Ascending aorta (tissue), 2 donors: ENCODE data around the gene BLOC1S5. TPM values are rescaled to one million over a fixed set of nuclear protein-coding genes. Genes with fewer than 3 reads are reported as not detected.
A peak's percentile ranks its signal among the peaks of the same experiment; 100 is the strongest.

Source experiments
- DNase-seq, 2 donors: peaks; one replicate each; pipeline ENCODE4 v3.0.0-alpha.2; 2019; ENCODE audit warnings: low spot score in 2 of 2
- H3K27ac ChIP-seq, 2 donors: fragments of 200-600 bp; sonication (generic); one replicate each; pipeline ENCODE4 v1.5.1; 2016 to 2017; ENCODE audit warnings: mild to moderate bottlenecking in 1 of 2
- H3K27me3 ChIP-seq: fragments of 200-600 bp; sonication (generic); one replicate; pipeline ENCODE4 v1.5.1; 2017
- H3K36me3 ChIP-seq, 2 donors: fragments of 200-600 bp; sonication (generic); one replicate each; pipeline ENCODE4 v1.5.1; 2016
- H3K4me1 ChIP-seq, 2 donors: fragments of 200-600 bp; sonication (generic); one replicate each; pipeline ENCODE4 v1.5.1; 2016 to 2017; ENCODE audit warnings: mild to moderate bottlenecking in 1 of 2
- H3K4me3 ChIP-seq, 2 donors: fragments of 200-600 bp; sonication (generic); one replicate each; pipeline ENCODE4 v1.5.1; 2016 to 2017; ENCODE audit warnings: mild to moderate bottlenecking in 1 of 2
- H3K9me3 ChIP-seq, 2 donors: fragments of 200-600 bp; sonication (generic); one replicate each; pipeline ENCODE4 v1.5.1; 2016
- intact Hi-C: fragments of 100-400 bp; cut with DNase I; formaldehyde crosslinking; loops from one replicate; pipeline ENCODE4 v1.15.1; 2023
- total RNA-seq: library from RNA; depleted of rRNA; stranded (reverse); fragments of >200 nt; gene quantifications from one replicate; pipeline ENCODE4 v1.1.0, GENCODE V29; 2016
- TF ChIP-seq, protein P1 (sequence below), 3 experiments: fragments of 200-600 bp in 2 of 3; fragments of 450-650 bp in 1 of 3; sonication (generic) in 2 of 3; IDR thresholded peaks; one replicate each; pipeline ENCODE4 v1.5.1; 2016 to 2019; ENCODE audit warnings: antibody characterized with exemption in 3 of 3, mild to moderate bottlenecking in 1 of 3, moderate library complexity in 1 of 3

Gene BLOC1S5
- total RNA-seq, 1 donor from 2014 or later = 13.3 TPM

DNA sequence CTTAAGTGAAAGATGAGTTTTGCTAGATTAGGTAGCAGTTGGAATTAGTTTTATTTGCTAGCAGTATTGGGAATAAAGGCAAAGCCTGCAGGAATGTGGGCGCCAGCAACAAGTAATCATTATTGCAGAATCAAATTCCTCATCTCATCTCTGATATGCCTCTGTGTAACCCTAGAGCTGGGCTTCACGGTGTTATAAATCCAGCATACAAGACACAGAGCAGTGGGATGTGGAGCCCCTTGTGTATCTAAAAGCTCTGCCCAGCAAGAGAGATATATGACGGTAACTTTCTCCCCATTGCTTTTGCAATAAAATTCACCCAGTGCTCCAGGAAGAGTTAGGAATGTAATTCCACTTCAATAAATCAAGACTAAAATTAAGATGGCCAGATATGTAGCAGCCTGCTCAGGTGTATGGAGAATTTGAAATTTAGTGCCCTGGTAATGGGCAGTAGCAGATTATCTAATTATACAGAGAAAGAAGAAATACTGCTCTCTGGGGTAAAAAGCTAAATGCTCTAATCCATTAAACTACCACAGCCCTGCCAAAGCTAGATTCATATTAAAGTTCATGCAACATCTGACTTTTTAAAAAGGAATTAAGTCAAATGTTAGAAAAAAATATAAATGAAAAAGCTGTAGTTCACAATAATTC lies 5.6 kb upstream of the BLOC1S5 start:
- H3K27me3 ChIP-seq = no peaks in the 10 kb centered on the region
- peaks cover 0 to 16% of the 10 kb centered on the region in 2 donors for H3K4me1 ChIP-seq
- DNase-seq = no peak
- no peak overlapping the region for H3K4me3 ChIP-seq
- TF ChIP-seq, protein P1, sequence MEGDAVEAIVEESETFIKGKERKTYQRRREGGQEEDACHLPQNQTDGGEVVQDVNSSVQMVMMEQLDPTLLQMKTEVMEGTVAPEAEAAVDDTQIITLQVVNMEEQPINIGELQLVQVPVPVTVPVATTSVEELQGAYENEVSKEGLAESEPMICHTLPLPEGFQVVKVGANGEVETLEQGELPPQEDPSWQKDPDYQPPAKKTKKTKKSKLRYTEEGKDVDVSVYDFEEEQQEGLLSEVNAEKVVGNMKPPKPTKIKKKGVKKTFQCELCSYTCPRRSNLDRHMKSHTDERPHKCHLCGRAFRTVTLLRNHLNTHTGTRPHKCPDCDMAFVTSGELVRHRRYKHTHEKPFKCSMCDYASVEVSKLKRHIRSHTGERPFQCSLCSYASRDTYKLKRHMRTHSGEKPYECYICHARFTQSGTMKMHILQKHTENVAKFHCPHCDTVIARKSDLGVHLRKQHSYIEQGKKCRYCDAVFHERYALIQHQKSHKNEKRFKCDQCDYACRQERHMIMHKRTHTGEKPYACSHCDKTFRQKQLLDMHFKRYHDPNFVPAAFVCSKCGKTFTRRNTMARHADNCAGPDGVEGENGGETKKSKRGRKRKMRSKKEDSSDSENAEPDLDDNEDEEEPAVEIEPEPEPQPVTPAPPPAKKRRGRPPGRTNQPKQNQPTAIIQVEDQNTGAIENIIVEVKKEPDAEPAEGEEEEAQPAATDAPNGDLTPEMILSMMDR (IDR thresholded peaks at IDR 0.05) = no peak
- H3K27ac ChIP-seq = peak overlapping the region; percentile 47 to 66
- intact Hi-C loops = loop anchor here (5.0 to 10.0 kb wide), 3 partner anchors 113 to 805 kb away; partner anchors contain the start of gene SSR1
- H3K36me3 ChIP-seq = no peaks in the 10 kb centered on the region
- H3K9me3 ChIP-seq = no peaks in the 10 kb centered on the region

DNA sequence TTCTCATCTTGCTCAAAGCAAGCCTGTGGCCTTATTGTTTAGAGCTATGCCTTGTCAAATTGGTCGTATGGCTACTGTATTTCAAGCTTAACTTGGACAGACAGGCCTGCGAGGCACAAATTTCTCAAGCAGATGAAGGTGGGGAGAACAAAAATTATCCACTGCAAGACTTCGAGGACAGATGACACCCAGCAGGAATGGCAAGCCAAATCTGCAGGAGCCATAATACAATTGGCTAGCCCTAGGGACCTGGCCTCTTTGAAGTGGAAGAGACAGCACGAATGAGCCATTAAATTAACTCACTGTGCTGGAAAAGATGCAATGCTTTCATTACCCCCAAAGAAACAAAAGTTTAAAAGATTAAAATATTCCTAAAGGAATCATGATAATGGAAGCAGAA lies 5.0 kb upstream of the BLOC1S5 start:
- TF ChIP-seq, protein P1 (IDR thresholded peaks at IDR 0.05) = no peak
- intact Hi-C loops = loop anchor here (5.0 to 10.0 kb wide), 3 partner anchors 113 to 804 kb away; partner anchors contain the start of gene SSR1
- Histone ChIP-seq H3K9me3 (no peaks in the 10 kb centered on the region), H3K36me3 (no peaks in the 10 kb centered on the region), H3K27ac (peak overlapping the region; percentile 47 to 66), H3K4me1 (peaks cover 0 to 15% of the 10 kb centered on the region in 2 donors), H3K4me3 (no peak overlapping the region), H3K27me3 (no peaks in the 10 kb centered on the region)
- no peak for DNase-seq

DNA sequence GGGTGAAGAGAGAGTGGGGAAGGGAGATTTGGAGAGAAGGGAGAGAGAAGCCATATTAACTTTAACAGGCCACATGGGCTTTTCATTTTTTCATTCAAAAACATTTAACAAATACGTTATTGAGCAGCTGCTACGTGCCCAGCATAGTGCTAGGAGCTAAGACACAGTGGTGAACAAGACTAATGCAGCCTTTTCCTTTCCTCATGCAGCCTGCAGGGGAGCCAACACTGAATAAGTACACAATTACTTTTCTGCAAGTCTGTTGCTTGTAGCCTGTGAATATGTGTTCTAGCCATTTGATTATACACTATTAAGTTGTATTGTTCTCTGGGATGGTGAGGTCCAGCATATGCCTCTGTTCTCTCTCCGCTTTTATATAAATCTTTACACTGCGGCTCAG lies 1.9 kb upstream of the BLOC1S5 start:
- DNase-seq = no peak
- no peak overlapping the region for H3K4me3 ChIP-seq
- TF ChIP-seq, protein P1 (IDR thresholded peaks at IDR 0.05) = no peak
- no peaks in the 10 kb centered on the region for H3K9me3 ChIP-seq
- H3K4me1 ChIP-seq = peaks cover 0 to 10% of the 10 kb centered on the region in 2 donors
- no peak overlapping the region for H3K27ac ChIP-seq
- intact Hi-C loops = loop anchor here (5.0 to 10.0 kb wide), 3 partner anchors 116 to 801 kb away; partner anchors contain the start of gene SSR1
- peaks cover 0 to 5% of the 10 kb centered on the region in 2 donors for H3K36me3 ChIP-seq
- H3K27me3 ChIP-seq = no peaks in the 10 kb centered on the region

DNA sequence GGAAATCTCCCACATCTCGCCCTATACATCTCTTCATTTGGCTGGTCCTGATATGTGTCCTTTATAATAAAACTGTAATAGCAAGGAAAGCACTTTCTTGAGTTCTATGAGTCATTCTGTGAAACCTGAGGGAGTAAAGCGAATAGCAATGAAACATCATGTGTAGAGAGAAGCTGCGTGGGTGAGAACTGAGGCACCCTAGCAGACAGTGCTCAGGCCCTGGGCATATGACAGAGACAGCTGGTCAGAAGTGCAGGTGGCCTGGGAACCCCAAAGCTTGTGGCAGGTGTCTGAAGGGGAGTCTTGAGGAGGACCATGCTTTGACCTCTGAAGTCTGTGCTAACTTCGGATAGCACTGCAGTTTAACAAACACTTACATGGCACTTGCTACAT lies 1.3 kb upstream of the BLOC1S5 start:
- no peak for DNase-seq
- H3K4me3 ChIP-seq = no peak overlapping the region
- TF ChIP-seq, protein P1 (IDR thresholded peaks at IDR 0.05) = no peak
- no peaks in the 10 kb centered on the region for H3K9me3 ChIP-seq
- H3K27ac ChIP-seq = no peak overlapping the region
- H3K4me1 ChIP-seq = peaks cover 0 to 10% of the 10 kb centered on the region in 2 donors
- peaks cover under 1 to 5% of the 10 kb centered on the region in 2 donors for H3K36me3 ChIP-seq
- intact Hi-C loops = loop anchor here (5.0 to 10.0 kb wide), 3 partner anchors 117 to 801 kb away; partner anchors contain the start of gene SSR1
- no peaks in the 10 kb centered on the region for H3K27me3 ChIP-seq

DNA sequence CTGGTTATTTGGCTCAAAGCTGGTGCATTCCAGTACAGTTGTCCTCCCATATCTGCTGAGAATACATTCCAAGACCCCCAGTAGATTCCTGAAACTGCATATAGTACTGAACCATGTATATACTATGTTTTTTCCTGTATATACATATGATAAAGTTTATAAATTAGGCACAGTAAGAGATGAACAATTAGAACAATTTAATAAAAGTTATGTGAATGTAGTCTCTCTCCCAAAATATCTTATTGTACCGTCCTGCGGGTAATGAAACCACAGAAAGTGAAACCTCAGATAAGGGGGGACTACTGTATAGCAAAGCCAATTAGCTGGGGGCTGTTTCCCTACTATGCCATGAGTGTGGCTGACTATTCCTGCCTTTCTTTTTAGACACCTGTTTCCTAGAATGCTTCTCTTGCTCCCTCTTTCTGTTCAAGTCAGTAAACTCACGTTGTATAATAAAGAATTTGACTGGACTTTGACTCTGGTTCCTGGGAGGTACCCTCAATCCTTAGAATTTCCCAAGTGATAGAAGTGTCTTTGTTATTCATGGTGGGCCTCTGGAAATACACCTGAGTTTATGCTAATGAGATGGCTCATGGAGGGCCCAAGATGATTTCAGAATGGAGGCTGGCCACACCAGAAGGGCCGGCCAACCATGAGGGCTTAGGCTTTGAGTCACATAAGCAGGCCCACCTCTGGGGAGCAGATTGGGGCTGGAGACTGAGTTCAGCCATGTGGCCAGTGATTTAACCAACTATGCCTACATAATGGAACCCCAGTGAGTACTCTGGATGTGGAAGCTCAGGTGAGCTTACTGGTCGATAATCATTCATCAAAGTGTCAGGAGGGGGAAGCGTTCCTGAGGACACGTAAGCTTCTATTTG lies 689 bp upstream of the BLOC1S5 start:
- no peak for DNase-seq
- Histone ChIP-seq H3K4me3 (peak overlapping the region; percentile 84 to 85), H3K27me3 (no peaks in the 10 kb centered on the region), H3K9me3 (no peaks in the 10 kb centered on the region), H3K4me1 (peaks cover 0 to 8% of the 10 kb centered on the region in 2 donors), H3K27ac (peak overlapping the region; percentile 87 to 92), H3K36me3 (peaks cover 5 to 6% of the 10 kb centered on the region in 2 donors)
- intact Hi-C loops = loop anchor here (1.0 to 10.0 kb wide), 7 partner anchors 18 to 800 kb away; partner anchors contain the start of genes BMP6, EEF1E1, SSR1 and TXNDC5
- TF ChIP-seq, protein P1 (IDR thresholded peaks at IDR 0.05) = no peak
